Smooth muscle cell (in vitro differentiated cells): ENCODE measurements around the gene C17orf50. TPM values are rescaled to one million over a fixed set of nuclear protein-coding genes. Genes with fewer than 3 reads are reported as not detected.

Experiments used
- DNase-seq: peaks from one replicate; lab custom pipeline; 2025; ENCODE audit not compliant: unreplicated experiment; lab: John Stamatoyannopoulos, UW
- H2AFZ ChIP-seq: fragments of 200-600 bp; sonication (generic); 2 replicates; pipeline ENCODE4 v1.6.0; 2016; ENCODE audit warnings: antibody characterized with exemption, low read depth, mild to moderate bottlenecking
- H3F3A ChIP-seq: fragments of 200-600 bp; sonication (generic); 2 replicates; pipeline ENCODE4 v1.6.0; 2017; ENCODE audit warnings: antibody characterized with exemption, low read depth
- H3K27ac ChIP-seq: fragments of 200-600 bp; sonication (generic); 2 replicates; pipeline ENCODE4 v1.5.1; 2016; ENCODE audit warnings: low read depth, mild to moderate bottlenecking
- H3K27me3 ChIP-seq: fragments of 200-600 bp; sonication (generic); 2 replicates; pipeline ENCODE4 v1.6.1; 2016; ENCODE audit warnings: low read depth, mild to moderate bottlenecking
- H3K36me3 ChIP-seq: fragments of 200-600 bp; sonication (generic); 2 replicates; pipeline ENCODE4 v1.5.1; 2016; ENCODE audit warnings: low read depth
- H3K4me1 ChIP-seq: fragments of 200-600 bp; sonication (generic); 2 replicates; pipeline ENCODE4 v1.5.1; 2016; ENCODE audit warnings: low read depth
- H3K4me2 ChIP-seq: fragments of 200-600 bp; sonication (generic); 2 replicates; pipeline ENCODE4 v1.6.0; 2016; ENCODE audit warnings: mild to moderate bottlenecking
- H3K4me3 ChIP-seq: fragments of 200-600 bp; sonication (generic); 2 replicates; pipeline ENCODE4 v1.5.1; 2016; ENCODE audit warnings: mild to moderate bottlenecking
- H3K79me2 ChIP-seq: fragments of 200-600 bp; sonication (generic); 2 replicates; pipeline ENCODE4 v1.6.0; 2016; ENCODE audit warnings: low read depth, mild to moderate bottlenecking
- H3K9ac ChIP-seq: fragments of 200-600 bp; sonication (generic); 2 replicates; pipeline ENCODE4 v1.6.0; 2016; ENCODE audit warnings: low read depth
- H3K9me3 ChIP-seq: fragments of 200-600 bp; sonication (generic); replicated peaks from 2 replicates; pipeline ENCODE4 v1.5.1; 2016; ENCODE audit warnings: low read depth
- H4K20me1 ChIP-seq: fragments of 200-600 bp; sonication (generic); 2 replicates; pipeline ENCODE4 v1.6.0; 2016; ENCODE audit warnings: low read depth
- CTCF ChIP-seq: fragments of 200-600 bp; sonication (generic); IDR thresholded peaks from 2 replicates; pipeline ENCODE4 v1.5.1; 2017; ENCODE audit warnings: borderline replicate concordance, mild to moderate bottlenecking, antibody characterized with exemption; ENCODE audit not compliant: insufficient read depth, poor library complexity, severe bottlenecking
- WGBS: methylation state at CpG from one replicate; pipeline ENCODE4 v1.1.7; 2016; ENCODE audit warnings: low lambda C conversion rate; 5-methylcytosine and 5-hydroxymethylcytosine counted together
- polyA plus RNA-seq: library from polyadenylated mRNA; unstranded; fragments of >200 nt; fragmentation: Nextera tagmentation; extraction: Ambion mirVana; gene quantifications from 2 replicates; pipeline ENCODE4 v1.2.1, GENCODE V29; 2016
- total RNA-seq: library from RNA; depleted of rRNA; stranded (reverse); fragments of >200 nt; gene quantifications from 2 replicates; pipeline ENCODE4 v1.2.3, GENCODE V29; 2014

The C17orf50 gene
- total and polyA plus RNA-seq, 2 experiments from 2014 or later = 0.33 TPM; not detected in 1

- no peak for TF ChIP-seq CTCF
- H3K4me2 ChIP-seq = no peak overlapping the region
- no peak overlapping the region for H2AFZ ChIP-seq
- H4K20me1 ChIP-seq = peaks cover 38% of the 10 kb centered on the region
- H3K4me1 ChIP-seq = peaks cover 26% of the 10 kb centered on the region
- H3F3A ChIP-seq = peaks cover 21% of the 10 kb centered on the region
- H3K36me3 ChIP-seq = peaks cover 12% of the 10 kb centered on the region
- H3K4me3 ChIP-seq = no peak overlapping the region
- H3K27me3 ChIP-seq = no peaks in the 10 kb centered on the region
- no peak overlapping the region for H3K9ac ChIP-seq
- no peak overlapping the region for H3K27ac ChIP-seq
- DNase-seq = no peak
- no peaks in the 10 kb centered on the region for H3K79me2 ChIP-seq
- no peaks in the 10 kb centered on the region for H3K9me3 ChIP-seq
Measured at GRCh38 chr17:35715416-35715815, 45.3 kb upstream of the C17orf50 start.

GRCh38 chr17:35716173-35716572 lies 44.5 kb upstream of the C17orf50 start:
- Histone ChIP-seq H3K27me3 (no peaks in the 10 kb centered on the region), H3F3A (peaks cover 21% of the 10 kb centered on the region), H2AFZ (no peak overlapping the region), H3K9me3 (no peaks in the 10 kb centered on the region), H3K4me3 (no peak overlapping the region), H3K4me2 (no peak overlapping the region), H4K20me1 (peaks cover 40% of the 10 kb centered on the region), H3K4me1 (peaks cover 26% of the 10 kb centered on the region), H3K79me2 (no peaks in the 10 kb centered on the region), H3K27ac (no peak overlapping the region), H3K9ac (no peak overlapping the region), H3K36me3 (peaks cover 6% of the 10 kb centered on the region)
- DNase-seq = no peak
- TF ChIP-seq CTCF = no peak
- WGBS = 98% methylated on average over 3 of the region's 3 CpGs

GRCh38 chr17:35716897-35717465 lies 43.7 kb upstream of the C17orf50 start:
- no peaks in the 10 kb centered on the region for H3K79me2 ChIP-seq

More at GRCh38 chr17:35716897-35717465, 43.7 kb upstream of the C17orf50 start:
- Histone ChIP-seq H3F3A (peaks cover 21% of the 10 kb centered on the region), H3K27ac (no peak overlapping the region), H3K4me2 (no peak overlapping the region), H3K36me3 (peaks cover 6% of the 10 kb centered on the region), H3K9me3 (no peaks in the 10 kb centered on the region), H3K9ac (no peak overlapping the region), H3K4me3 (no peak overlapping the region), H3K4me1 (peaks cover 26% of the 10 kb centered on the region), H4K20me1 (peaks cover 46% of the 10 kb centered on the region), H2AFZ (no peak overlapping the region), H3K27me3 (no peaks in the 10 kb centered on the region)
- 73% methylated on average over 4 of the region's 4 CpGs for WGBS
- no peak for TF ChIP-seq CTCF
- no peak for DNase-seq
